ENCODE results near the gene PPP1CB.

PPP1CB gene

GRCh38 chr2:28833740-28834470 lies 82.3 kb downstream of the PPP1CB start:
- H3K4me3 ChIP-seq (ENCODE audit: low read depth, low read length) = no peak overlapping the region
- TF ChIP-seq CTCF (IDR thresholded peaks at IDR 0.05; ENCODE audit: insufficient read depth, low read depth, low read length, missing control alignments) = no peak
- no peak for DNase-seq (ENCODE audit: low read depth)

- no peak for DNase-seq (ENCODE audit: low read depth)
- no peak overlapping the region for H3K4me3 ChIP-seq (ENCODE audit: low read depth, low read length)
- no peak for TF ChIP-seq CTCF (IDR thresholded peaks at IDR 0.05; ENCODE audit: insufficient read depth, low read depth, low read length, missing control alignments)
Observed at GRCh38 chr2:28835781-28836180, 84.2 kb downstream of the PPP1CB start.

- DNase-seq (ENCODE audit: low read depth) = no peak
- TF ChIP-seq CTCF (IDR thresholded peaks at IDR 0.05; ENCODE audit: insufficient read depth, low read depth, low read length, missing control alignments) = no peak
- no peak overlapping the region for H3K4me3 ChIP-seq (ENCODE audit: low read depth, low read length)
Observed at GRCh38 chr2:28838971-28839370, 87.3 kb downstream of the PPP1CB start.

GRCh38 chr2:28842042-28842441 lies 90.4 kb downstream of the PPP1CB start:
- TF ChIP-seq CTCF (IDR thresholded peaks at IDR 0.05; ENCODE audit: insufficient read depth, low read depth, low read length, missing control alignments) = no peak

More at GRCh38 chr2:28842042-28842441, 90.4 kb downstream of the PPP1CB start:
- no peak overlapping the region for H3K4me3 ChIP-seq (ENCODE audit: low read depth, low read length)
- DNase-seq (ENCODE audit: low read depth) = no peak
